Measurements from ENCODE around the gene PAPPA. TPM values are rescaled to one million over a fixed set of nuclear protein-coding genes. Genes with fewer than 3 reads are reported as not detected.

PAPPA gene
- polyA plus RNA-seq, 1 donor from 2014 or later: 0.41 TPM

DNA sequence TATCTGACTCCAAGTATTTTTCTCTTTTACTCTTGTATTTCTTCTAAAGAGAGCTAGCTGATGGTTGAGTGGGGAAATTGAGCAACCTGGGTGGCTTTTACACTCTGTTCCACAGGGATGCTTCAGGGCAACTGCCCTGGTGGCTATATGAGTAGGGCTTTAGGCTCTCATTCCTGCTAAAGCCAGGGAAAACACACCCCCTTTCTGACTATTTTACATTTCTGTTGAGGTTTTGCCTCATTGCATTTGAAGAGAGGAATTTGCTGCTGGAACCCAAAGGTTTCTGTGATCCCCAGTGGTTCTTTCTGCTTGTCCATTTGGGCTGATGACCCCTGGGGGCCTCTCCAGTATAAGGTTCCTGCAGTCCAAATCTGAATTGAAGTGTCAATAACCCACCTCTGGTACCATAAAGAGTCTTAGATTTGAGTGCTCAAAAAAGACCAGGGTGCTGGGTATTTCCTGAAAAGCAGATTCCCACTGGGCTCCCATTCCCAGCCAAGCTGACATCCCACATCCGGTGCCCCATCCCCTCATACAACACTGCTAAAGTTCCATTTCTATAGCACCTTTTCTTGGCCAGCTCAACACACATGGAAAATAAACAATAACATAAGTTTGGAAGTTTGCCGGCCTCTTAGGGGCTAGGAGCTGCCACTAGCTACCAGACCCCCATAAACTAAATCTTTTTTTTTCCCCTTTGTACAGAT, 59.5 kb downstream of the PAPPA start:
- Histone ChIP-seq H3K36me3 (ENCODE audit: insufficient read depth, low read length) (no peaks in the 10 kb centered on the region), H3F3A (ENCODE audit: insufficient read depth, low read length, poor library complexity, severe bottlenecking) (no peaks in the 10 kb centered on the region), H2AFZ (ENCODE audit: low read depth, low read length) (no peak overlapping the region), H3K4me3 (ENCODE audit: low read length) (no peak overlapping the region), H3K27ac (ENCODE audit: low read length) (no peak overlapping the region), H3K9me3 (ENCODE audit: low read length) (no peaks in the 10 kb centered on the region), H3K4me2 (ENCODE audit: low read length) (no peak overlapping the region), H3K9ac (ENCODE audit: low read length) (no peak overlapping the region), H3K79me2 (replicated peaks; ENCODE audit: insufficient read depth, low read length) (no peaks in the 10 kb centered on the region), H3K9me2 (ENCODE audit: insufficient read depth, low read length) (no peaks in the 10 kb centered on the region), H3K27me3 (ENCODE audit: insufficient read depth, low read depth, low read length) (no peaks in the 10 kb centered on the region), H4K20me1 (ENCODE audit: insufficient read depth) (no peaks in the 10 kb centered on the region)
- TF ChIP-seq TAF1 (IDR thresholded peaks at IDR 0.05; ENCODE audit: low read depth) (no peak), RAD21 (conservative IDR thresholded peaks at IDR 0.05) (no peak), EZH2 (IDR thresholded peaks at IDR 0.05; ENCODE audit: borderline replicate concordance, insufficient read depth, low read length, poor library complexity, severe bottlenecking) (no peak), EP300 (conservative IDR thresholded peaks at IDR 0.05; ENCODE audit: poor library complexity, severe bottlenecking) (no peak), SMC3 (conservative IDR thresholded peaks at IDR 0.05; ENCODE audit: poor library complexity) (no peak), POLR2AphosphoS5 (IDR thresholded peaks at IDR 0.05) (no peak), CTCF (IDR thresholded peaks at IDR 0.05; ENCODE audit: poor library complexity, severe bottlenecking) (no peak), MXI1 (conservative IDR thresholded peaks at IDR 0.05; ENCODE audit: poor library complexity, severe bottlenecking) (no peak)
- TF ChIP-seq, protein P1, sequence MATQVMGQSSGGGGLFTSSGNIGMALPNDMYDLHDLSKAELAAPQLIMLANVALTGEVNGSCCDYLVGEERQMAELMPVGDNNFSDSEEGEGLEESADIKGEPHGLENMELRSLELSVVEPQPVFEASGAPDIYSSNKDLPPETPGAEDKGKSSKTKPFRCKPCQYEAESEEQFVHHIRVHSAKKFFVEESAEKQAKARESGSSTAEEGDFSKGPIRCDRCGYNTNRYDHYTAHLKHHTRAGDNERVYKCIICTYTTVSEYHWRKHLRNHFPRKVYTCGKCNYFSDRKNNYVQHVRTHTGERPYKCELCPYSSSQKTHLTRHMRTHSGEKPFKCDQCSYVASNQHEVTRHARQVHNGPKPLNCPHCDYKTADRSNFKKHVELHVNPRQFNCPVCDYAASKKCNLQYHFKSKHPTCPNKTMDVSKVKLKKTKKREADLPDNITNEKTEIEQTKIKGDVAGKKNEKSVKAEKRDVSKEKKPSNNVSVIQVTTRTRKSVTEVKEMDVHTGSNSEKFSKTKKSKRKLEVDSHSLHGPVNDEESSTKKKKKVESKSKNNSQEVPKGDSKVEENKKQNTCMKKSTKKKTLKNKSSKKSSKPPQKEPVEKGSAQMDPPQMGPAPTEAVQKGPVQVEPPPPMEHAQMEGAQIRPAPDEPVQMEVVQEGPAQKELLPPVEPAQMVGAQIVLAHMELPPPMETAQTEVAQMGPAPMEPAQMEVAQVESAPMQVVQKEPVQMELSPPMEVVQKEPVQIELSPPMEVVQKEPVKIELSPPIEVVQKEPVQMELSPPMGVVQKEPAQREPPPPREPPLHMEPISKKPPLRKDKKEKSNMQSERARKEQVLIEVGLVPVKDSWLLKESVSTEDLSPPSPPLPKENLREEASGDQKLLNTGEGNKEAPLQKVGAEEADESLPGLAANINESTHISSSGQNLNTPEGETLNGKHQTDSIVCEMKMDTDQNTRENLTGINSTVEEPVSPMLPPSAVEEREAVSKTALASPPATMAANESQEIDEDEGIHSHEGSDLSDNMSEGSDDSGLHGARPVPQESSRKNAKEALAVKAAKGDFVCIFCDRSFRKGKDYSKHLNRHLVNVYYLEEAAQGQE (IDR thresholded peaks at IDR 0.05; ENCODE audit: borderline replicate concordance): no peak

GRCh38 chr9:116213693-116214047, 60.1 kb downstream of the PAPPA start:
- H3K9me2 ChIP-seq (ENCODE audit: insufficient read depth, low read length): no peaks in the 10 kb centered on the region
- H3K9me3 ChIP-seq (ENCODE audit: low read length): no peaks in the 10 kb centered on the region
- no peaks in the 10 kb centered on the region for H3K27me3 ChIP-seq (ENCODE audit: insufficient read depth, low read depth, low read length)
- TF ChIP-seq POLR2AphosphoS5 (IDR thresholded peaks at IDR 0.05) (no peak), CTCF (IDR thresholded peaks at IDR 0.05; ENCODE audit: poor library complexity, severe bottlenecking) (no peak), TAF1 (IDR thresholded peaks at IDR 0.05; ENCODE audit: low read depth) (no peak), MXI1 (conservative IDR thresholded peaks at IDR 0.05; ENCODE audit: poor library complexity, severe bottlenecking) (no peak), RAD21 (conservative IDR thresholded peaks at IDR 0.05) (no peak), SMC3 (conservative IDR thresholded peaks at IDR 0.05; ENCODE audit: poor library complexity) (no peak), EP300 (conservative IDR thresholded peaks at IDR 0.05; ENCODE audit: poor library complexity, severe bottlenecking) (no peak), EZH2 (IDR thresholded peaks at IDR 0.05; ENCODE audit: borderline replicate concordance, insufficient read depth, low read length, poor library complexity, severe bottlenecking) (no peak)
- TF ChIP-seq, protein P1 (IDR thresholded peaks at IDR 0.05; ENCODE audit: borderline replicate concordance): no peak
- no peak overlapping the region for H3K9ac ChIP-seq (ENCODE audit: low read length)
- H2AFZ ChIP-seq (ENCODE audit: low read depth, low read length): no peak overlapping the region
- no peaks in the 10 kb centered on the region for H4K20me1 ChIP-seq (ENCODE audit: insufficient read depth)
- H3K27ac ChIP-seq (ENCODE audit: low read length): no peak overlapping the region
- no peak overlapping the region for H3K4me3 ChIP-seq (ENCODE audit: low read length)
- no peak overlapping the region for H3K4me2 ChIP-seq (ENCODE audit: low read length)
- H3F3A ChIP-seq (ENCODE audit: insufficient read depth, low read length, poor library complexity, severe bottlenecking): no peaks in the 10 kb centered on the region
- H3K79me2 ChIP-seq (replicated peaks; ENCODE audit: insufficient read depth, low read length): no peaks in the 10 kb centered on the region
- H3K36me3 ChIP-seq (ENCODE audit: insufficient read depth, low read length): no peaks in the 10 kb centered on the region
